ENCODE data around the gene IZUMO3.

Gene IZUMO3

GRCh38 chr9:24516463-24516862 lies 29.2 kb downstream of the IZUMO3 start:
- TF ChIP-seq CTCF (IDR thresholded peaks at IDR 0.05; ENCODE audit: insufficient read depth, low read length, poor library complexity, severe bottlenecking): no peak
- Histone ChIP-seq H3K27me3 (replicated peaks; ENCODE audit: control insufficient read depth, insufficient read depth, low read length) (no peaks in the 10 kb centered on the region), H3K4me3 (replicated peaks; ENCODE audit: low read depth, low read length) (no peak overlapping the region), H3K36me3 (ENCODE audit: control insufficient read depth, insufficient read depth, low read length) (no peaks in the 10 kb centered on the region)
- DNase-seq (ENCODE audit: extremely low read depth, insufficient read length): no peak

- Histone ChIP-seq H3K27me3 (replicated peaks; ENCODE audit: control insufficient read depth, insufficient read depth, low read length) (no peaks in the 10 kb centered on the region), H3K4me3 (replicated peaks; ENCODE audit: low read depth, low read length) (no peak overlapping the region), H3K36me3 (ENCODE audit: control insufficient read depth, insufficient read depth, low read length) (no peaks in the 10 kb centered on the region)
- no peak for DNase-seq (ENCODE audit: extremely low read depth, insufficient read length)
- TF ChIP-seq CTCF (IDR thresholded peaks at IDR 0.05; ENCODE audit: insufficient read depth, low read length, poor library complexity, severe bottlenecking): no peak
Observed at GRCh38 chr9:24509850-24510249, 35.8 kb downstream of the IZUMO3 start.

- TF ChIP-seq CTCF (IDR thresholded peaks at IDR 0.05; ENCODE audit: insufficient read depth, low read length, poor library complexity, severe bottlenecking): no peak
- Histone ChIP-seq H3K27me3 (replicated peaks; ENCODE audit: control insufficient read depth, insufficient read depth, low read length) (no peaks in the 10 kb centered on the region), H3K4me3 (replicated peaks; ENCODE audit: low read depth, low read length) (no peak overlapping the region), H3K36me3 (ENCODE audit: control insufficient read depth, insufficient read depth, low read length) (no peaks in the 10 kb centered on the region)
- DNase-seq (ENCODE audit: extremely low read depth, insufficient read length): no peak
Observed at GRCh38 chr9:24504521-24504920, 41.2 kb downstream of the IZUMO3 start.

- no peaks in the 10 kb centered on the region for H3K36me3 ChIP-seq (ENCODE audit: control insufficient read depth, insufficient read depth, low read length)
- no peak for TF ChIP-seq CTCF (IDR thresholded peaks at IDR 0.05; ENCODE audit: insufficient read depth, low read length, poor library complexity, severe bottlenecking)
- no peak for DNase-seq (ENCODE audit: extremely low read depth, insufficient read length)
- H3K27me3 ChIP-seq (replicated peaks; ENCODE audit: control insufficient read depth, insufficient read depth, low read length): no peaks in the 10 kb centered on the region
- no peak overlapping the region for H3K4me3 ChIP-seq (replicated peaks; ENCODE audit: low read depth, low read length)
Observed at GRCh38 chr9:24502206-24502937, 43.3 kb downstream of the IZUMO3 start.

GRCh38 chr9:24500761-24501160 lies 44.9 kb downstream of the IZUMO3 start:
- TF ChIP-seq CTCF (IDR thresholded peaks at IDR 0.05; ENCODE audit: insufficient read depth, low read length, poor library complexity, severe bottlenecking): no peak
- DNase-seq (ENCODE audit: extremely low read depth, insufficient read length): no peak
- Histone ChIP-seq H3K4me3 (replicated peaks; ENCODE audit: low read depth, low read length) (no peak overlapping the region), H3K27me3 (replicated peaks; ENCODE audit: control insufficient read depth, insufficient read depth, low read length) (no peaks in the 10 kb centered on the region), H3K36me3 (ENCODE audit: control insufficient read depth, insufficient read depth, low read length) (no peaks in the 10 kb centered on the region)

GRCh38 chr9:24498632-24499031 lies 47.1 kb downstream of the IZUMO3 start:
- no peaks in the 10 kb centered on the region for H3K36me3 ChIP-seq (ENCODE audit: control insufficient read depth, insufficient read depth, low read length)
- no peak for DNase-seq (ENCODE audit: extremely low read depth, insufficient read length)
- no peak for TF ChIP-seq CTCF (IDR thresholded peaks at IDR 0.05; ENCODE audit: insufficient read depth, low read length, poor library complexity, severe bottlenecking)
- no peak overlapping the region for H3K4me3 ChIP-seq (replicated peaks; ENCODE audit: low read depth, low read length)
- H3K27me3 ChIP-seq (replicated peaks; ENCODE audit: control insufficient read depth, insufficient read depth, low read length): no peaks in the 10 kb centered on the region
